ENCODE results near the gene AGXT2.

Gene AGXT2

DNA sequence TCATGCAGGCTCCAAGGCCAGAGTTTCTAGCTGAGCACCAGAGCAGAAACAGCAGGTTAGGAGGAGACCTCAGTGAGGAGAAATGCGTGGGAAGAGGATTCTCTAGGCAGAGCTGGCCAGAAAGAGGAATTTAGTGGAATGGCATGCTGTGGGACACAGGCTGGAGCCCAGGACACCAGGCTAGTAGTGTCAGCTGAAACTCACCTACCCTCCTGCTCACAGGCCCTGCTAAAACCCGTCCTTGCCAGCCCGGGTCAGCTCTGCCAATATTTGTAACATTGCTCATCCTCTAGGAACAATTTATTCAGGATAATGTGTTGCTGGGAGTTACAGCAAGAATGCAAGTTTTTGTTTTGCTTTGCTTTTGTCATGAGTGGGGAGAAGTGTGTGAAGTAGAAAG lies 40.2 kb upstream of the AGXT2 start:
- Histone ChIP-seq H2BK12ac (ENCODE audit: low read length in 2 of 2) (no peak overlapping the region), H3K36me3 (ENCODE audit: control insufficient read depth in 1 of 2, insufficient read depth in 2 of 2, low read depth in 1 of 2, low read length in 2 of 2) (no peaks in the 10 kb centered on the region), H3K9ac (ENCODE audit: low read length) (peak overlapping the region; percentile 77), H3K4ac (ENCODE audit: low read depth in 1 of 2, low read length in 2 of 2) (no peak overlapping the region), H3K79me1 (replicated peaks; ENCODE audit: low read length, poor library complexity, severe bottlenecking) (no peaks in the 10 kb centered on the region), H3K27ac (ENCODE audit: low read length, poor library complexity, severe bottlenecking) (no peak overlapping the region), H3K4me3 (ENCODE audit: insufficient read depth in 1 of 2, low read depth in 1 of 2, low read length in 2 of 2) (no peak overlapping the region), H2AFZ (ENCODE audit: low read depth, low read length) (no peak overlapping the region), H2BK120ac (ENCODE audit: low read depth, low read length) (no peak overlapping the region), H4K8ac (ENCODE audit: low read length) (no peak overlapping the region), H3K14ac (ENCODE audit: low read length in 2 of 2) (no peak overlapping the region), H3K18ac (ENCODE audit: low read depth in 1 of 2, low read length in 2 of 2) (no peak overlapping the region), H4K91ac (ENCODE audit: low read length) (no peak overlapping the region), H3K9me3 (ENCODE audit: control insufficient read depth, low read length) (no peaks in the 10 kb centered on the region), H2BK15ac (ENCODE audit: low read depth, poor library complexity, severe bottlenecking) (no peak overlapping the region), H3K4me2 (ENCODE audit: low read length, poor library complexity, severe bottlenecking) (no peak overlapping the region), H3K27me3 (ENCODE audit: control insufficient read depth in 1 of 2, insufficient read depth in 1 of 2, low read length in 2 of 2) (peaks cover 0 to 7% of the 10 kb centered on the region in 2 experiments), H2BK5ac (ENCODE audit: low read depth, low read length, poor library complexity, severe bottlenecking) (no peak overlapping the region), H3K23ac (ENCODE audit: low read length in 2 of 2) (no peak overlapping the region), H3K4me1 (ENCODE audit: control insufficient read depth, insufficient read depth, low read depth, low read length) (no peaks in the 10 kb centered on the region), H2AK5ac (ENCODE audit: low read length, severe bottlenecking) (no peak overlapping the region)
- no peak for DNase-seq
- WGBS = 83% methylated on average over 1 of the region's 3 CpGs

DNA sequence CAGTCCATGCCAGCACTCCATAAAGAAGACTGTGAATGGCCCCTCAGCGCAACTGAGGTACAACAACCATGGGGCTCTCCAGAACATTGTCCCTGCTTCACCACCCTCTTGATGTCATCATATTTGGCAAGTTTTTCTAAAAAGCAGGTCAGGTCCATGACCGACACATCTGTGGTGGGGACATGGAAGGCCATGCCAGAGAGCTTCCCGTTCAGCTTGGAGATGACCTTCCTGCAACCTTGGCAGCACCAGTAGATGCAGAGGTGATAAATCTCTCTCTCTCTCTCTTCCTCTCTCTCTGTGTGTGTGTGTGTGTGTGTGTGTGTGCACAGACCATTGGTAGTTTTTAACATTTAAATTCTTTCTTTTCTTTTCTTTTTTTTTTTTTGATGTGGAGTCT lies 35.4 kb upstream of the AGXT2 start:
- peaks cover 2% of the 10 kb centered on the region for H3K4me1 ChIP-seq (ENCODE audit: control insufficient read depth, insufficient read depth, low read depth, low read length)
- no peaks in the 10 kb centered on the region for H3K79me1 ChIP-seq (replicated peaks; ENCODE audit: low read length, poor library complexity, severe bottlenecking)
- 94% methylated on average over 3 of the region's 3 CpGs for WGBS

GRCh38 chr5:35082530-35082929 lies 34.8 kb upstream of the AGXT2 start:
- Histone ChIP-seq H3K27ac (ENCODE audit: low read length, poor library complexity, severe bottlenecking) (no peak overlapping the region), H3K4me3 (ENCODE audit: insufficient read depth in 1 of 2, low read depth in 1 of 2, low read length in 2 of 2) (no peak overlapping the region), H2AFZ (ENCODE audit: low read depth, low read length) (no peak overlapping the region), H3K4ac (ENCODE audit: low read depth in 1 of 2, low read length in 2 of 2) (no peak overlapping the region), H3K23ac (ENCODE audit: low read length in 2 of 2) (no peak overlapping the region), H3K4me2 (ENCODE audit: low read length, poor library complexity, severe bottlenecking) (no peak overlapping the region), H3K27me3 (ENCODE audit: control insufficient read depth in 1 of 2, insufficient read depth in 1 of 2, low read length in 2 of 2) (no peaks in the 10 kb centered on the region), H4K8ac (ENCODE audit: low read length) (no peak overlapping the region), H3K18ac (ENCODE audit: low read depth in 1 of 2, low read length in 2 of 2) (no peak overlapping the region), H3K4me1 (ENCODE audit: control insufficient read depth, insufficient read depth, low read depth, low read length) (peaks cover 2% of the 10 kb centered on the region), H3K9ac (ENCODE audit: low read length) (no peak overlapping the region), H2BK5ac (ENCODE audit: low read depth, low read length, poor library complexity, severe bottlenecking) (no peak overlapping the region), H2BK12ac (ENCODE audit: low read length in 2 of 2) (no peak overlapping the region), H3K79me1 (replicated peaks; ENCODE audit: low read length, poor library complexity, severe bottlenecking) (no peaks in the 10 kb centered on the region), H2BK120ac (ENCODE audit: low read depth, low read length) (no peak overlapping the region), H3K36me3 (ENCODE audit: control insufficient read depth in 1 of 2, insufficient read depth in 2 of 2, low read depth in 1 of 2, low read length in 2 of 2) (no peaks in the 10 kb centered on the region), H4K91ac (ENCODE audit: low read length) (no peak overlapping the region), H3K9me3 (ENCODE audit: control insufficient read depth, low read length) (no peaks in the 10 kb centered on the region), H2AK5ac (ENCODE audit: low read length, severe bottlenecking) (no peak overlapping the region), H2BK15ac (ENCODE audit: low read depth, poor library complexity, severe bottlenecking) (no peak overlapping the region), H3K14ac (ENCODE audit: low read length in 2 of 2) (no peak overlapping the region)
- WGBS = 100% methylated on average over 2 of the region's 3 CpGs
- no peak for DNase-seq

More for the DNA sequence above, 35.4 kb upstream of the AGXT2 start:
- Histone ChIP-seq H3K23ac (ENCODE audit: low read length in 2 of 2) (no peak overlapping the region), H2AFZ (ENCODE audit: low read depth, low read length) (no peak overlapping the region), H3K9ac (ENCODE audit: low read length) (no peak overlapping the region), H4K91ac (ENCODE audit: low read length) (no peak overlapping the region), H3K9me3 (ENCODE audit: control insufficient read depth, low read length) (no peaks in the 10 kb centered on the region), H2BK120ac (ENCODE audit: low read depth, low read length) (no peak overlapping the region), H3K4me2 (ENCODE audit: low read length, poor library complexity, severe bottlenecking) (no peak overlapping the region), H3K4me3 (ENCODE audit: insufficient read depth in 1 of 2, low read depth in 1 of 2, low read length in 2 of 2) (no peak overlapping the region), H2AK5ac (ENCODE audit: low read length, severe bottlenecking) (no peak overlapping the region), H3K27me3 (ENCODE audit: control insufficient read depth in 1 of 2, insufficient read depth in 1 of 2, low read length in 2 of 2) (no peaks in the 10 kb centered on the region), H3K36me3 (ENCODE audit: control insufficient read depth in 1 of 2, insufficient read depth in 2 of 2, low read depth in 1 of 2, low read length in 2 of 2) (no peaks in the 10 kb centered on the region), H3K14ac (ENCODE audit: low read length in 2 of 2) (no peak overlapping the region), H2BK15ac (ENCODE audit: low read depth, poor library complexity, severe bottlenecking) (no peak overlapping the region), H4K8ac (ENCODE audit: low read length) (no peak overlapping the region), H2BK5ac (ENCODE audit: low read depth, low read length, poor library complexity, severe bottlenecking) (no peak overlapping the region), H2BK12ac (ENCODE audit: low read length in 2 of 2) (no peak overlapping the region), H3K27ac (ENCODE audit: low read length, poor library complexity, severe bottlenecking) (no peak overlapping the region), H3K18ac (ENCODE audit: low read depth in 1 of 2, low read length in 2 of 2) (no peak overlapping the region), H3K4ac (ENCODE audit: low read depth in 1 of 2, low read length in 2 of 2) (no peak overlapping the region)
- no peak for DNase-seq

GRCh38 chr5:35081134-35081533 lies 33.4 kb upstream of the AGXT2 start:
- no peak overlapping the region for H3K27ac ChIP-seq (ENCODE audit: low read length, poor library complexity, severe bottlenecking)
- H4K91ac ChIP-seq (ENCODE audit: low read length) = no peak overlapping the region
- no peaks in the 10 kb centered on the region for H3K27me3 ChIP-seq (ENCODE audit: control insufficient read depth in 1 of 2, insufficient read depth in 1 of 2, low read length in 2 of 2)
- H2BK120ac ChIP-seq (ENCODE audit: low read depth, low read length) = no peak overlapping the region
- H2BK12ac ChIP-seq (ENCODE audit: low read length in 2 of 2) = no peak overlapping the region
- H2AFZ ChIP-seq (ENCODE audit: low read depth, low read length) = no peak overlapping the region
- H3K9ac ChIP-seq (ENCODE audit: low read length) = no peak overlapping the region
- no peak overlapping the region for H3K4me3 ChIP-seq (ENCODE audit: insufficient read depth in 1 of 2, low read depth in 1 of 2, low read length in 2 of 2)
- H3K18ac ChIP-seq (ENCODE audit: low read depth in 1 of 2, low read length in 2 of 2) = no peak overlapping the region
- H4K8ac ChIP-seq (ENCODE audit: low read length) = no peak overlapping the region
- no peak for DNase-seq
- H3K4me1 ChIP-seq (ENCODE audit: control insufficient read depth, insufficient read depth, low read depth, low read length) = peaks cover 2% of the 10 kb centered on the region
- WGBS = 83% methylated on average over 5 of the region's 6 CpGs
- H2BK5ac ChIP-seq (ENCODE audit: low read depth, low read length, poor library complexity, severe bottlenecking) = no peak overlapping the region
- H2AK5ac ChIP-seq (ENCODE audit: low read length, severe bottlenecking) = no peak overlapping the region
- no peak overlapping the region for H3K23ac ChIP-seq (ENCODE audit: low read length in 2 of 2)
- H2BK15ac ChIP-seq (ENCODE audit: low read depth, poor library complexity, severe bottlenecking) = no peak overlapping the region
- no peak overlapping the region for H3K4me2 ChIP-seq (ENCODE audit: low read length, poor library complexity, severe bottlenecking)
- H3K14ac ChIP-seq (ENCODE audit: low read length in 2 of 2) = no peak overlapping the region
- H3K79me1 ChIP-seq (replicated peaks; ENCODE audit: low read length, poor library complexity, severe bottlenecking) = no peaks in the 10 kb centered on the region
- H3K9me3 ChIP-seq (ENCODE audit: control insufficient read depth, low read length) = no peaks in the 10 kb centered on the region
- no peak overlapping the region for H3K4ac ChIP-seq (ENCODE audit: low read depth in 1 of 2, low read length in 2 of 2)
- no peaks in the 10 kb centered on the region for H3K36me3 ChIP-seq (ENCODE audit: control insufficient read depth in 1 of 2, insufficient read depth in 2 of 2, low read depth in 1 of 2, low read length in 2 of 2)
